LNCaP clone FGC (cell line): ENCODE measurements around the gene AIFM1.
A peak's percentile ranks its signal among the peaks of the same experiment; 100 is the strongest.

ENCODE experiments used
- DNase-seq: peaks from one replicate; pipeline ENCODE4 v3.0.0-alpha.2; 2011; ENCODE audit warnings: low read depth
- H3K4me3 ChIP-seq: 2 replicates; pipeline ENCODE4 v1.5.1; 2011; ENCODE audit warnings: mild to moderate bottlenecking, low read depth, low read length, control low read depth
- TF ChIP-seq, protein P1 (sequence below): IDR thresholded peaks from 2 replicates; pipeline ENCODE4 v1.5.1; 2012; ENCODE audit warnings: mild to moderate bottlenecking; ENCODE audit not compliant: control insufficient read depth, insufficient read depth; ENCODE audit errors: extremely low read depth

AIFM1 gene

GRCh38 chrX:130176942-130177341 lies 11.3 kb upstream of the AIFM1 start:
- DNase-seq = no peak
- H3K4me3 ChIP-seq = no peak overlapping the region
- TF ChIP-seq, protein P1, sequence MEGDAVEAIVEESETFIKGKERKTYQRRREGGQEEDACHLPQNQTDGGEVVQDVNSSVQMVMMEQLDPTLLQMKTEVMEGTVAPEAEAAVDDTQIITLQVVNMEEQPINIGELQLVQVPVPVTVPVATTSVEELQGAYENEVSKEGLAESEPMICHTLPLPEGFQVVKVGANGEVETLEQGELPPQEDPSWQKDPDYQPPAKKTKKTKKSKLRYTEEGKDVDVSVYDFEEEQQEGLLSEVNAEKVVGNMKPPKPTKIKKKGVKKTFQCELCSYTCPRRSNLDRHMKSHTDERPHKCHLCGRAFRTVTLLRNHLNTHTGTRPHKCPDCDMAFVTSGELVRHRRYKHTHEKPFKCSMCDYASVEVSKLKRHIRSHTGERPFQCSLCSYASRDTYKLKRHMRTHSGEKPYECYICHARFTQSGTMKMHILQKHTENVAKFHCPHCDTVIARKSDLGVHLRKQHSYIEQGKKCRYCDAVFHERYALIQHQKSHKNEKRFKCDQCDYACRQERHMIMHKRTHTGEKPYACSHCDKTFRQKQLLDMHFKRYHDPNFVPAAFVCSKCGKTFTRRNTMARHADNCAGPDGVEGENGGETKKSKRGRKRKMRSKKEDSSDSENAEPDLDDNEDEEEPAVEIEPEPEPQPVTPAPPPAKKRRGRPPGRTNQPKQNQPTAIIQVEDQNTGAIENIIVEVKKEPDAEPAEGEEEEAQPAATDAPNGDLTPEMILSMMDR = no peak

- H3K4me3 ChIP-seq = no peak overlapping the region
- TF ChIP-seq, protein P1 = no peak
These were observed 10.7 kb upstream of the AIFM1 start for GRCh38 chrX:130176354-130176776.

DNA sequence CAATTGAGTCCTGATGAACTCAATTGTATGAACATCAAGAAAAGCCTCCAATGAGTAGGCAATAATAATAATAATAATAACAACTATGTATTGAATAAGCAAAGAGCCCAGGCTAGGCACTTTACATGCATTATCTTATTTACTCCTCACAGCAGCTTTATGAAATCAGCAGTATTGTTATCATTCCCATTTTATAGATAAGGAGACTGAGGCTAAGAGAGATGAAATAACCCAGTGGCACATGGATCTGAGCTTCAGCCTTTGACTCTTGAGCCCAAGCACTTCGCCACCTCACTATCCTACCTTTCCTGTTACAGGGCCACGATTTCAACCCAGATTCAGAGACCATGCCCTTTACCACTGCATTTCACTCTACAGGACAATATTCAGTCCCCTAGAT lies 9.3 kb upstream of the AIFM1 start:
- H3K4me3 ChIP-seq = no peak overlapping the region
- no peak for DNase-seq
- TF ChIP-seq, protein P1 = no peak

More at GRCh38 chrX:130176354-130176776, 10.7 kb upstream of the AIFM1 start:
- no peak for DNase-seq

GRCh38 chrX:130174045-130174704 lies 8.5 kb upstream of the AIFM1 start:
- DNase-seq = no peak
- no peak overlapping the region for H3K4me3 ChIP-seq
- TF ChIP-seq, protein P1 = no peak

DNA sequence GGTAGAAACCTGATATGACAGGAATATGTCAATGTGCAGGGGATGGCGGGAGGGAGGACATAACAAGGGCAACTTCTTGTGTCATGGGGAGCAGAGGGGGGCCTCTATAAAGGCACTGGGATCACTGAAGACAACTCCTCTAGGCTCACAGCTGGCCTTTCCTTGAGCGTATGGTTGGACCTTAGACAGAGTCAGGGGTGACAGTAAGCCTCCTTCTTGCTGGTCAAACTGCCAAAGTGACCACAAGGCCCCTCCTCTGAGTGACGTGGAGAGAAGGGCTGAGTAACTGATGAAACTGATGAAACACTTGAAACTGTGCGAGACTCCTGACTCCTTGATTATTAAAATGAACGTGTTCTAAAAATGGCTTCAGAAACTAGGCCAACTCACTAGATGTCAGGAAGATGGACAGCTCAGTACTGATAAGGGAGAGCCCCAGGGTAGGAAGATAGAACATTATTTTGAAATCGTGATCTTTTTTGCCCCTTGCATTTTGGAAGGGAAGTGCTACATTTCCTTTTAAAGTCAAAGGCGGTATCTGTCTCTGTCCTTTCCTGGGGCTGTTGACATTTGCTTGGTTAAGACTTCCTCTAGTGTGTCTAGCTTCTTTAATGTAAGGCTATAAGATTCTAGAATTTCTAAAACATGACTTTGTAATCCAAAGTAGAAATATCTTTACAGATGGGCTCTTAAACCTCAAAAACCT lies 7.7 kb upstream of the AIFM1 start:
- no peak overlapping the region for H3K4me3 ChIP-seq
- no peak for DNase-seq
- TF ChIP-seq, protein P1 = no peak

GRCh38 chrX:130172127-130172845 lies 6.6 kb upstream of the AIFM1 start:
- TF ChIP-seq, protein P1 = no peak
- DNase-seq = no peak
- peak overlapping the region; percentile 29 for H3K4me3 ChIP-seq
